ENCODE results near the gene DHRS2. TPM values are rescaled to one million over a fixed set of nuclear protein-coding genes. Genes with fewer than 3 reads are reported as not detected.
"Not testable (repeated sequence)": the region's sequence is repeated elsewhere in the genome, so short reads cannot be mapped to it uniquely, and the experiment has no call there.

DHRS2 gene
- total and polyA plus RNA-seq, 2 of the 13 experiments (the other 11 are each of a cell fraction or from before 2014, with no cell fraction given), result 1,621 to 3,021 TPM

- TF ChIP-seq ZNF800 (CRISPR knock-in tag; IDR thresholded peaks at IDR 0.05) (peak; percentile 56), ZNF597 (CRISPR knock-in tag; IDR thresholded peaks at IDR 0.05) (0 out of 2 replicates have a peak, but pooled peaks have one; percentile 44), ZKSCAN8 (CRISPR knock-in tag; IDR thresholded peaks at IDR 0.05; ENCODE audit: borderline replicate concordance) (peak; percentile 71), ELF3 (CRISPR knock-in tag; IDR thresholded peaks at IDR 0.05) (peak; percentile 64), ZNF749 (CRISPR knock-in tag; IDR thresholded peaks at IDR 0.05; ENCODE audit: borderline replicate concordance) (peak; percentile 75; the same call in 1 of the 2 replicates), SNAPC4 (CRISPR knock-in tag; IDR thresholded peaks at IDR 0.05) (peak; percentile 96), SNAI1 (CRISPR knock-in tag; IDR thresholded peaks at IDR 0.05; ENCODE audit: borderline replicate concordance) (peak; percentile 96), ZNF274 (CRISPR knock-in tag; IDR thresholded peaks at IDR 0.05) (peak; percentile 78; the same call in 1 of the 2 replicates), ZNF614 (CRISPR knock-in tag; IDR thresholded peaks at IDR 0.05; ENCODE audit: borderline replicate concordance) (peak; percentile 95), ZNF772 (CRISPR knock-in tag; IDR thresholded peaks at IDR 0.05) (peak; percentile 68; the same call in 1 of the 2 replicates), SOX6 (CRISPR knock-in tag; IDR thresholded peaks at IDR 0.05) (peak; percentile 78; the same call in 1 of the 2 replicates), ZNF724P (CRISPR knock-in tag; IDR thresholded peaks at IDR 0.05; ENCODE audit: borderline replicate concordance) (0 out of 2 replicates have a peak, but pooled peaks have one; percentile 12), ZNF275 (CRISPR knock-in tag; IDR thresholded peaks at IDR 0.05; ENCODE audit: borderline replicate concordance) (0 out of 2 replicates have a peak, but pooled peaks have one; percentile 73), ZSCAN29 (CRISPR knock-in tag; conservative IDR thresholded peaks at IDR 0.05) (peak; percentile 61; the same call in 1 of the 2 replicates), CC2D1A (CRISPR knock-in tag; IDR thresholded peaks at IDR 0.05) (peak; percentile 14; the same call in 1 of the 2 replicates), LCORL (CRISPR knock-in tag; IDR thresholded peaks at IDR 0.05) (peak; percentile 81), IRF2 (CRISPR knock-in tag; IDR thresholded peaks at IDR 0.05) (peak; percentile 88), EHMT2 (IDR thresholded peaks at IDR 0.05; ENCODE audit: borderline replicate concordance, low read depth, low read length) (peak; percentile 96; the same call in 1 of the 2 replicates), KDM4B (CRISPR knock-in tag; IDR thresholded peaks at IDR 0.05) (0 out of 2 replicates have a peak, but pooled peaks have one; percentile 22)
- TF ChIP-seq SOX6, LCORL (IDR thresholded peaks at IDR 0.05): not testable (repeated sequence)
Measured at GRCh38 chr14:23609411-23610089, 26.6 kb upstream of the DHRS2 start (continued).

All from HepG2 (cell line).